ENCODE data around the gene SLC46A3. TPM values are rescaled to one million over a fixed set of nuclear protein-coding genes. Genes with fewer than 3 reads are reported as not detected.
A peak's percentile ranks its signal among the peaks of the same experiment; 100 is the strongest.
"Not testable (repeated sequence)": the region's sequence is repeated elsewhere in the genome, so short reads cannot be mapped to it uniquely, and the experiment has no call there.

SLC46A3 gene
- total and polyA plus RNA-seq, 2 experiments from 2014 or later: 27.9 to 48.5 TPM

DNA sequence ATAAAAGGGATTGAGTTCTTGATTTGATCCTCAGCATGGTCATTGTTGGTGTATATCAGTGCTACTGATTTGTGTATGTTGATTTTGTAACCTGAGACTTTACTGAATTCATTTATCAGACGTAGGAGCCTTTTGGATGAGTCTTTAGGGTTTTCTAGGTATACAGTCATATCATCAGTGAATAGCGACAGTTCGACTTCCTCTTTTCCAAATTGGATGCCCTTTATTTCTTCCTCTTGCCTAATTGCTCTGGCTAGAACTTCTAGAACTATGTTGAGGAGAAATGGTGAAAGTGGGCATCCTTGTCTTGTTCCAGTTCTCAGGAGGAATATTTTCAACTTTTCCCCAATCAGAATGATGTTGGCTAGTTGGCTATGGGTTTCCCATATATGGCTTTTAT lies 32.9 kb downstream of the SLC46A3 start:
- Histone ChIP-seq H3K9me3 (ENCODE audit: low read depth) (no peaks in the 10 kb centered on the region), H3K27me3 (no peaks in the 10 kb centered on the region), H3K9me2 (replicated peaks; ENCODE audit: insufficient read depth) (no peaks in the 10 kb centered on the region), H3K27ac (no peak overlapping the region), H3K36me3 (replicated peaks; ENCODE audit: insufficient read depth, low read depth) (no peaks in the 10 kb centered on the region), H3K79me2 (no peaks in the 10 kb centered on the region), H3K4me2 (no peak overlapping the region), H3K4me3 (no peak overlapping the region), H3K4me1 (ENCODE audit: insufficient read depth) (no peaks in the 10 kb centered on the region), H2AFZ (no peak overlapping the region), H4K20me1 (ENCODE audit: insufficient read depth, poor library complexity, severe bottlenecking) (no peaks in the 10 kb centered on the region)
- DNase-seq (ENCODE audit: low spot score): no peak
- TF ChIP-seq, protein P1, sequence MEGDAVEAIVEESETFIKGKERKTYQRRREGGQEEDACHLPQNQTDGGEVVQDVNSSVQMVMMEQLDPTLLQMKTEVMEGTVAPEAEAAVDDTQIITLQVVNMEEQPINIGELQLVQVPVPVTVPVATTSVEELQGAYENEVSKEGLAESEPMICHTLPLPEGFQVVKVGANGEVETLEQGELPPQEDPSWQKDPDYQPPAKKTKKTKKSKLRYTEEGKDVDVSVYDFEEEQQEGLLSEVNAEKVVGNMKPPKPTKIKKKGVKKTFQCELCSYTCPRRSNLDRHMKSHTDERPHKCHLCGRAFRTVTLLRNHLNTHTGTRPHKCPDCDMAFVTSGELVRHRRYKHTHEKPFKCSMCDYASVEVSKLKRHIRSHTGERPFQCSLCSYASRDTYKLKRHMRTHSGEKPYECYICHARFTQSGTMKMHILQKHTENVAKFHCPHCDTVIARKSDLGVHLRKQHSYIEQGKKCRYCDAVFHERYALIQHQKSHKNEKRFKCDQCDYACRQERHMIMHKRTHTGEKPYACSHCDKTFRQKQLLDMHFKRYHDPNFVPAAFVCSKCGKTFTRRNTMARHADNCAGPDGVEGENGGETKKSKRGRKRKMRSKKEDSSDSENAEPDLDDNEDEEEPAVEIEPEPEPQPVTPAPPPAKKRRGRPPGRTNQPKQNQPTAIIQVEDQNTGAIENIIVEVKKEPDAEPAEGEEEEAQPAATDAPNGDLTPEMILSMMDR (IDR thresholded peaks at IDR 0.05; ENCODE audit: poor library complexity): no peak
- TF ChIP-seq EZH2phosphoT487 (IDR thresholded peaks at IDR 0.05; ENCODE audit: low read depth, severe bottlenecking, unreplicated experiment): no peak
- no peak for TF ChIP-seq EZH2 (IDR thresholded peaks at IDR 0.05; ENCODE audit: borderline replicate concordance)
- 87% methylated on average over 3 of the region's 3 CpGs for WGBS (ENCODE audit: low lambda C conversion rate, missing lambda C conversion rate)

DNA sequence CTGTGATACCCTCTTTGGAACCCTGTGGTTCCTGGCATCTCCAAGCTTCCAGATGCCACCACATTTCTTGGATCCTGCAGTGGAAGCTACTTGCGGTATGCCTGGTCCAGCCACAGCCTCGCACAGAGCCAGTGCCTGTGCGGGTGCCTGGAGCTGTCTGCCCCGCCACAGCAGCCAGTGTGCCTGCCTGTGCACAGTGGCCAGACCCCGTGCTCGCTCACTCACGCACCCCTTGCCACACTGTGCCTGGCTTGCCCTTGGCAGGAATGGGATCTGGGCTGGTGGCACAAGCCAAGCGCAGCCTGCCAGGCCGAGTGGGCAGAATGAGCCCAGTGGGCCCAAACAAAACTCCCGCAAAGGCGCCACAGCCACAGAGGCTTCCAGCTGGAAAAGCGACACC lies 33.7 kb downstream of the SLC46A3 start:
- Histone ChIP-seq H3K27ac (no peak overlapping the region), H3K4me3 (no peak overlapping the region), H3K4me1 (ENCODE audit: insufficient read depth) (no peaks in the 10 kb centered on the region), H3K36me3 (replicated peaks; ENCODE audit: insufficient read depth, low read depth) (no peaks in the 10 kb centered on the region), H2AFZ (no peak overlapping the region), H4K20me1 (ENCODE audit: insufficient read depth, poor library complexity, severe bottlenecking) (no peaks in the 10 kb centered on the region), H3K9me3 (ENCODE audit: low read depth) (no peaks in the 10 kb centered on the region), H3K27me3 (no peaks in the 10 kb centered on the region), H3K9me2 (replicated peaks; ENCODE audit: insufficient read depth) (no peaks in the 10 kb centered on the region), H3K79me2 (no peaks in the 10 kb centered on the region), H3K4me2 (no peak overlapping the region)
- 94% methylated on average over 12 of the region's 12 CpGs for WGBS (ENCODE audit: low lambda C conversion rate, missing lambda C conversion rate)
- DNase-seq (ENCODE audit: low spot score): no peak
- TF ChIP-seq EZH2phosphoT487 (IDR thresholded peaks at IDR 0.05; ENCODE audit: low read depth, severe bottlenecking, unreplicated experiment) (no peak), EZH2 (IDR thresholded peaks at IDR 0.05; ENCODE audit: borderline replicate concordance) (no peak)
- TF ChIP-seq, protein P1 (IDR thresholded peaks at IDR 0.05; ENCODE audit: poor library complexity): no peak

DNA sequence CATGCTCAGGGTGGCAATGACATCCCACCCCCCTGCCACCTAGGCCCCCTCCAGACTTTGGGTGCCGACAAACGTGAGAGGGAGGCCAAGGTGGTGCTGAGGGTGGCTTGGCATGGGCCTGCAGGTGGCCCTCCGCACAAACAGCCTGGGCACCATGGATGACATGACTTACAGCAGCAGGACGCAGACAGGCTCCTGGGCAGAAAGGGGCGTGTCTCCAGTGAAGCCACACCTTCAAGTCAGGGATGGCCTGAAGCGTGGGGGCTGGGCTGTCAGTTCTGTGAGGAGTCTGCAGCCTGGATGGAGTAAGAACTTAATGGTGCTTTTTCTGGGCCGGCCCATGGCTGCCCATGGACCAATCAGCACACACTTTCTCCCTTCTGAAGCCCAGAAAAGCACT lies 34.5 kb downstream of the SLC46A3 start:
- no peaks in the 10 kb centered on the region for H3K9me3 ChIP-seq (ENCODE audit: low read depth)
- 57% methylated on average over 7 of the region's 7 CpGs for WGBS (ENCODE audit: low lambda C conversion rate, missing lambda C conversion rate)
- H3K27me3 ChIP-seq: no peaks in the 10 kb centered on the region
- H3K27ac ChIP-seq: no peak overlapping the region
- H3K4me3 ChIP-seq: no peak overlapping the region
- no peak overlapping the region for H2AFZ ChIP-seq
- H3K79me2 ChIP-seq: no peaks in the 10 kb centered on the region
- peak; percentile 21 for DNase-seq (ENCODE audit: low spot score)
- no peaks in the 10 kb centered on the region for H3K4me1 ChIP-seq (ENCODE audit: insufficient read depth)
- H4K20me1 ChIP-seq (ENCODE audit: insufficient read depth, poor library complexity, severe bottlenecking): no peaks in the 10 kb centered on the region
- TF ChIP-seq EZH2phosphoT487 (IDR thresholded peaks at IDR 0.05; ENCODE audit: low read depth, severe bottlenecking, unreplicated experiment) (no peak), EZH2 (IDR thresholded peaks at IDR 0.05; ENCODE audit: borderline replicate concordance) (no peak)
- TF ChIP-seq, protein P1 (IDR thresholded peaks at IDR 0.05; ENCODE audit: poor library complexity): no peak
- H3K9me2 ChIP-seq (replicated peaks; ENCODE audit: insufficient read depth): no peaks in the 10 kb centered on the region
- H3K4me2 ChIP-seq: no peak overlapping the region
- H3K36me3 ChIP-seq (replicated peaks; ENCODE audit: insufficient read depth, low read depth): no peaks in the 10 kb centered on the region

DNA sequence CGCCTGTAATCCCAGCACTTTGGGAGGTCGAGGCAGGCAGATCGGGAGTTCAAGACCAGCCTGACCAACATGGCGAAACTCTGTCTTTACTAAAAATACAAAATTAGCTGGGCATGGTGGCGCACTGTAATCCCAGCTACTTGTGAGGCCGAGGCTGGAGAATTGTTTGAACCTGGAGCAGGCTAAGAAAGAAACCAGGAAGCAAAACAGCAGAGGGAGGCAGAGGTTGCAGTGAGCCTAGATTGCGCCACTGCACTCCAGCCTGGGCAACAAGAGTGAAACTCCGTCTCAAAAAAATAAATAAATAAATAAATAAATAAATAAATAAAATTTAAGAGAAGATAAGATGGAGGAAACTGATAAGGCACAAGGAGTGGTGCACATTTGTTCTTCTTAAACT lies 35.6 kb downstream of the SLC46A3 start:
- not testable (repeated sequence) for H3K9me3 ChIP-seq (ENCODE audit: low read depth); H3K27me3 ChIP-seq; H4K20me1 ChIP-seq (ENCODE audit: insufficient read depth, poor library complexity, severe bottlenecking); H2AFZ ChIP-seq; H3K79me2 ChIP-seq; H3K9me2 ChIP-seq (replicated peaks; ENCODE audit: insufficient read depth); DNase-seq (ENCODE audit: low spot score); H3K4me2 ChIP-seq; H3K36me3 ChIP-seq (replicated peaks; ENCODE audit: insufficient read depth, low read depth); H3K27ac ChIP-seq; H3K4me3 ChIP-seq; H3K4me1 ChIP-seq (ENCODE audit: insufficient read depth)
- TF ChIP-seq, protein P1 (IDR thresholded peaks at IDR 0.05; ENCODE audit: poor library complexity): peak; percentile 9
- WGBS (ENCODE audit: low lambda C conversion rate, missing lambda C conversion rate): 85% methylated on average over 8 of the region's 8 CpGs

Measured in hepatocyte (in vitro differentiated cells).